HG03060 (cell line): Measurements from ENCODE around the gene MTX1.

Experiments
- ATAC-seq: cut with Tn5 transposase; IDR thresholded peaks from one replicate; pipeline ENCODE4 v1.9.1; 2021; ENCODE audit warnings: low read depth, moderate number of reproducible peaks; ENCODE audit not compliant: unreplicated experiment

The MTX1 gene

DNA sequence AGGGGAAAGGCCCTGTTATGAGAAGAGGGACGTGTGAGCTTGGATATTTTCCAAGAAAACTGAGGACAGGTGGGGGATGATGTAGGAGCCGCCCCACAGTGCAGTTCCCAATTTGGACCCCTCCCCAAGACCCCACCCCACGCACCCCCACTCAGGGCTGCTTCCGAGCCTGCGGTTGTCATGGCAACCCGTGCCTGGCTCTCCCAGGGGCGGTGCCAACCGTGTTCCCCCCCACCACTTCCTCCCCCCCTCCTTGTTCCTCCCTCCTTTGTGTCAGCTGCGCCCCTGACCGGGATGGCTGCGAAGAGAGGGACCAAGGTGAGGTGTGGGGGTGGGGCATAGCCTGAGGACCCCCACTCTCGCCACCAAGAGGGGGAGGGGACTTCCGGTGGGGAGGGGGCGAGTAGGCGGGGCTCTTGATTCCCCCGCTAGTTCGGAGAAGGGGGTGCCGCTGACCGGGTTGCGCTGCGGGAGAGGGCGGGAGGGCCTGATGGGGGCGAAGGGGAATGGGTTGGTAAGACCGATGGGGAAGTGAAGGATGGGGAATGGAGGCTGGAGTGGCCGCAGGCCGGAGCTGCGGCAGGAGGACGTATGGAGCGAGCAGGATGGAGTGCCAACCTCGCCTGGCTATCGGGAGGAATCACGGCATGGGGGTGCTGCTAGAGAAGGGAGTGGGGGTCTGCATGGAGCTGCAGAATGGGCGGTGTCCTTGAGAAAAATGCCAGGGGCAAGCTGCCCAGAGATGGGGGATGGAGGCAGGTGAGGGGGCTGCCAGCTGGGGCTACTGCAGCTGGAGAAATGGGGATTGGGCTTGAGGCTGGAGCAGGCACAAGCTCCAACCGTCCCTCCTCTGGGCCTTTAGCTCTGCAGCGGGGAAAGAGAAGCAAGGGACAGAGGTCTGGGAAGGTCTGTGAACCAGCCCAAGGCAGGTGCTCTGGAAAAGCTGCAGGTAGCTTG is 33.9 kb upstream of the MTX1 start:
- no peak for ATAC-seq

GRCh38 chr1:155175281-155175926 is 33.1 kb upstream of the MTX1 start:
- no peak for ATAC-seq

DNA sequence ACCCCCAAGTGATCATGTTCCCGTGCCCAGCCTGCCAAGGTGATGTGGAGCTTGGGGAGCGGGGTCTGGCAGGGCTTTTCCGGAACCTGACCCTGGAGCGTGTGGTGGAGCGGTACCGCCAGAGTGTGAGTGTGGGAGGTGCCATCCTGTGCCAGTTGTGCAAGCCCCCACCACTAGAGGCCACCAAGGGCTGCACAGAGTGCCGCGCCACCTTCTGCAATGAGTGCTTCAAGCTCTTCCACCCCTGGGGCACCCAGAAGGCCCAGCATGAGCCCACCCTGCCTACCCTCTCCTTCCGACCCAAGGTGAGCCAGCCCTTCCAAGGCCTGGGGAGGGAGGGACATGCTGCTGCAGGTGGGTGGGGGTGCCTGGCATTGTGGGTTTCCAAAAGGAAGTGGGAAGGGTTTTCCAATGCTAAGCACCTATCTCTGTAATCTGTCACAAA is 32.5 kb upstream of the MTX1 start:
- ATAC-seq = no peak

DNA sequence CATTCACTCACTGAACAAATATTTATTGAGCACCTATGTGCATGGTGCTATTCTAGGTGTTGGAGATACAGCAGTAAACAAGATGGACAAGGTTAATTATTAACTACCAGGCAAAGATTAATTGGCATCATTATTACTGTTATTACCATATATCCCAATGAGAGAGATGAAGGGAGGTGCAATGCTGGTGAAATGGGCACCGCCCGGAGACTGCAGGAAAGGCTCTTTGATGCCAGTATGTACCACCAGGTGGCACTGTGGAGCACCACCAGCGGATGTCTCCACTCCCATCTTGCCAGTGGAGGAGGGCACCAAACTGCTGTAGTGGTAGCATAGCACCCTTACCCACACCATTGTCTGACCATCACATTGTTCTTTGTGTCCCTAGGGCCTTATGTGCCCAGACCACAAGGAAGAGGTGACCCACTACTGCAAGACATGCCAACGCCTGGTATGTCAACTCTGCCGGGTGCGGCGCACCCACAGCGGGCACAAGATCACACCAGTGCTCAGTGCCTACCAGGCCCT is 31.9 kb upstream of the MTX1 start:
- ATAC-seq = no peak

GRCh38 chr1:155177192-155177917 is 31.1 kb upstream of the MTX1 start:
- no peak for ATAC-seq

- ATAC-seq = no peak
Observed at GRCh38 chr1:155177918-155178281, 30.6 kb upstream of the MTX1 start.

- no peak for ATAC-seq
Observed at GRCh38 chr1:155178441-155179111, 29.9 kb upstream of the MTX1 start.

DNA sequence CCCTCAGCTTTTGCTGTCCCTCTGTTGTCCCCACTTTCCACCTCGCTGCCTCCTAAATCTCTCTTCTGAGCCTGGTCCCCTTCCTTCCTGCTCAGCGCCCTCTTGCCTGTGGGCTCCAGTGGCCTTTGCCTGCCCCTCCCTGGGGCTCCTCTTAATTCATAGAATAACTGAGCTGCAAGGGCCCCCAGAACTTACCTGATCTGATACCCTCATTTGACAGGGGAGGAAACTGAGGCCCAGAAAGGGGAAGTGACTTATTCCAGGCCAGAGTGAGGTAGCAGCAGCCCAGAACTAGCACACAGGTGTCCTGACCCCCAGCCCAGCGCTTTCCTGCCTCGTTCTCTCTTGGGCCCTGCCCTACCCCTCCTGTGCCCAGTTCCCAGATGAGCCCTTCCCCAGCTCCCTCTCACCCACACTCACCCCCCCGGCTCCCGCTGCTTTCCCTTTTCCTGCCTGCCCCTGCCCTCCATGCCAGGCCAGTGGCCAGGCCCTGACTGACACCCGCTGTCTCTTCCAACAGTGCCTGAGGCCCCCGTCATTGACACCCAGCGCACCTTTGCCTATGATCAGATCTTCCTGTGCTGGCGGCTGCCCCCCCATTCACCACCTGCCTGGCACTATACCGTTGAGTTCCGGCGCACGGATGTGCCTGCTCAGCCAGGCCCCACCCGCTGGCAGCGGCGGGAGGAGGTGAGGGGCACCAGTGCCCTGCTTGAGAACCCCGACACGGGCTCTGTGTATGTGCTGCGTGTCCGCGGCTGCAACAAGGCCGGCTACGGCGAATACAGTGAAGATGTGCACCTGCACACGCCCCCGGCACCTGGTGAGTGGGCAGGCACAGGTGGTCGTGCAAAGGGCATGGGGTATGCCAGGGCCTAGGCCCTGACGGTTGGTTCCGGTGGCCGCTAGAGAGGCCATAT is 29.1 kb upstream of the MTX1 start:
- no peak for ATAC-seq

GRCh38 chr1:155181371-155182051 is 27.0 kb upstream of the MTX1 start:
- ATAC-seq = no peak

DNA sequence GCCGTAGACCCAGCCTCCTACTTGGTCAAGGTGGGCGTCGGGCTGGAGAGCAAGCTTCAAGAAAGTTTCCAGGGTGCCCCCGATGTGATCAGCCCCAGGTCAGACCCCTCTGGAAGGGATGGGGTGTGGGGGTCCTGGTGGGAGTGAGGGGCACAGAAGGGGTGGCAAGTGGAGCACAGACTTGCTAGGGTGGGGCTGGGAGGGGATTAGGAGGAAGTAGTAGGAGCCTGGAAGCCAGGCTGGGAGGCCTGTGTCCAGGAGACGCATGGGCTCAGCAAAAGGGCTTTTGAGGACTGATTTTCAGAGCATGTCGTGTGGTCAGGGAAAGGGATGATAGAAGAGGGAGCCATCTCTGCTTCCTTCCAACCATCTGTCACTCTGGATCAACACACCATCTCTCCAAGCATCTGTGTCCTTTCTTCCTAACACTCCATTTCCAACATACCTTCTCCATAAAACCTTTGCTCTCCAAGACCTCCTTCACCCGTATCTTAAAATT is 26.4 kb upstream of the MTX1 start:
- no peak for ATAC-seq

- no peak for ATAC-seq
Observed at GRCh38 chr1:155183775-155184221, 24.7 kb upstream of the MTX1 start.

GRCh38 chr1:155184351-155184811 is 24.1 kb upstream of the MTX1 start:
- ATAC-seq = no peak

DNA sequence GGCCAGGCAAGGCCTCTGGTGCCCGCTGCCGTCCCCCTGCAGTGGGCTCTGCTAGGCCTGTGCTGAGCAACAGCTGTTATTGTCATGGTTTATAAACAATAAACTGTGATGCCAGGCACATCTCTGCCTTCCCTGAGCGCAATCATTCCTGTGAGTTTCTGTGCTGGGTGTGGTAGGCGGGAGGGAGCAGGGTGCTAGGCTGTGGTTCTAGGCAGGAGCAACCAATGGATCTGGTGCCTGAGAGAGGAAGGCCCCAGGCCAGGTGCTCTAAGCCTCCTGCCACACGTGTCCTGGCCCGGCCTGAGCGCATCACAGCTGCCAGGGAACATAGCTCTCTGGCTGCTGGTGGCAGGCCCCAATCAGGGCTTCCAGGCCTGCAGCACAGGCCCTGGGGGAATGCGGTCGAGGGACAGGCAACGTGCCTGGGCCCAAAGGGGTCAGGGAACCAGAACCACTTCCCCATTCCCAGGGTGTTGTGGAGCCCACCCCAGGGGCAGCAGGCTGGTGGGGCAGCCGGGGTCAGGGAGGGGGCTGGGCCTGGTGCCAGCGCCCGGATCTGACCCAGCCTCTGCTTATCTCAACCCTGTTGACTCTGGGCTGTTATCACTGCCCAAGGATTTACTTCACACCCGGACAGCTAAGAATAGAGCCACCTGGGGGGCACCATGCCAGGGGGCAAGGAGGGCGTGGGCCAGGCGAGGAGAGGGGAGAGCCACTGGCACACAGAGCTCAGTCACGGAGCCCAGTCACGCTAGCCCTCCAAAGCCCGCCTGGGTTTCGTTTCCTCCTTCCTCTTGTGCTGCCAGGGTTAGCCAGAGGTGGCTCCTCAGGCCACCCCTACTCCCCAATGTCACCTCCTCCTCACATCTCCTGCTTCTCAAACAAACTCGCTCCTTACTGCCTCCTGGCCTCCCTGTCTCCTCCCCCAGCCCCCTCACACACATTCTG is 23.4 kb upstream of the MTX1 start:
- ATAC-seq = peak; percentile 79

DNA sequence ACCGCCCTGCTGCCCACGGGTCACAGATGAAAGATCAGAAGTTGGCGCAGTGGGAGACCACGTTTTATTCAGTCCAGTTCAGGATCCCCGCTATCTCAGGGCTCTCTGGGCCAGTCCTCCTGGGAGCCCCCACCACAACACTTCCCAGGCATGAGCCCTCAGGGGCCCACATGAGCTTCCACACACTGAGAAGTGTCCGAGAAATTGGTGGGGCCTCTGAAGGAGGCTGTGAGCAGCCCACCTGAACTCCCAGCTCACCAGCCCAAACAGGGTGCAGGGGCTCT is 22.8 kb upstream of the MTX1 start:
- ATAC-seq = no peak

GRCh38 chr1:155186067-155186793 is 22.3 kb upstream of the MTX1 start:
- ATAC-seq = no peak

GRCh38 chr1:155186794-155187455 is 21.6 kb upstream of the MTX1 start:
- no peak for ATAC-seq
